Daoy (cell line): Measurements from ENCODE around the gene DDX50. TPM values are rescaled to one million over a fixed set of nuclear protein-coding genes. Genes with fewer than 3 reads are reported as not detected.
A peak's percentile ranks its signal among the peaks of the same experiment; 100 is the strongest.
"Not testable (repeated sequence)": the region's sequence is repeated elsewhere in the genome, so short reads cannot be mapped to it uniquely, and the experiment has no call there.

Experiments used
- DNase-seq: peaks from one replicate; pipeline ENCODE4 v3.0.0-alpha.2; 2015; ENCODE audit warnings: low read depth
- total RNA-seq: library from RNA; depleted of rRNA; stranded (reverse); fragments of >200 nt; shearing (Covaris generic); gene quantifications from 2 replicates; pipeline ENCODE4 v1.2.3, GENCODE V29; 2014

Gene DDX50
- total RNA-seq, 1 experiment from 2014 or later, result 44.9 TPM

- DNase-seq, result no peak
Observed at GRCh38 chr10:68900427-68901104, 549 bp upstream of the DDX50 start.

GRCh38 chr10:68902382-68902781, 1.3 kb downstream of the DDX50 start:
- no peak for DNase-seq

DNA sequence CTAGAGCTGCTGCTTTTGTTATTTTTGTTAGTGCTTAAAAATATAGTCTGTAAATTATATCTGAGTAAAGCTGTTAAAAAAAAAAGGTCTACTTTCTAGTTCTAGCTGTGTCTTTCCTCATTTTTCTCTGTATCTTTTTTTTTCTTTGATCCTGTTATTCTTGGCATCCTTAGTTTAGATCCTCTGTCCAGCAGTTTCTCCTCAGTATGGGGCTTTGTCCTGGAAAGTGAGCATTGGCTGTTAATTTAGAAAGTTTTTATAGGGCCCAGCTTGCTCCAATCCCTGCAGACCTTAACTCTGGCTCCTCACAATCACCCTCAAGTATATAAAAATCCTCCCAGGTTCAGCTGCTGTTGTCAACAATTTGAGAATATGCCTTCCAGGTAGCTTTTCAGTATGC, 23.5 kb downstream of the DDX50 start:
- DNase-seq, result no peak

GRCh38 chr10:68925489-68925888, 24.4 kb downstream of the DDX50 start:
- no peak for DNase-seq

GRCh38 chr10:68929157-68929556, 28.0 kb downstream of the DDX50 start:
- not testable (repeated sequence) for DNase-seq

DNA sequence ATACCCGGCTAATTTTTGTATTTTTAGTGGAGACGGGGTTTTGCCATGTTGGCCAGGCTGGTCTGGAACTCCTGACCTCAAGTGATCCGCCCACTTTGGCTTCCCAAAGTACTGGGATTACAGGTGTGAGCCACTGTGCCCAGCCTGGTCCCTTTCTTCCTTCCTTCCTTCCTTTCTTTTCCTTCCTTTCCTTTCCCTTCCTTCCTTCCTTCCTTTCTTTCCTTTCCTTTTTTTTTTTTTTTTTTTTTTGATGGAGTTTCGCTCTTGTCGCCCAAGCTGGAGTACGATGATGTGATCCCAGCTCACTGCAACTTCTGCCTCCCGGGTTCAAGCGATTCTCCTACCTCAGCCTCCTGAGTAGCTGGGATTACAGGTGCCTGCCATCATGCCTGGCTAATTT, 28.8 kb downstream of the DDX50 start:
- DNase-seq, result not testable (repeated sequence)

DNA sequence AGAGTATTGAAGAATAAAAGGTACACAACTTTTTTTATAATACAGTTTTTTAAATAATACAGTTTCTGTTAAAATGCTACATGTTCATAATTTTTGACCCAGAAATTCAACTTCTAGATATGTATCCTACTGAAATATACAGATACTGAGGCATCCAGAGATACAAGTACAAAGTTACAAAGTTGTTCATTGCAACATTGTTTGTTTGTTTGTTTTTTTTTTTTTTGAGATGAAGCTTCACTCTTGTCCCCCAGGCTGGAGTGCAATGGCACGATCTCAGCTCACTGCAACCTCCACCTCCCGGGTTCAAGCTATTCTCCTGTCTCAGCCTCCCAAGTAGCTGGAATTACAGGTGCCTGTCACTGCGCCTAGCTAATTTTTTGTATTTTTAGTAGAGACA, 31.7 kb downstream of the DDX50 start:
- not testable (repeated sequence) for DNase-seq

DNA sequence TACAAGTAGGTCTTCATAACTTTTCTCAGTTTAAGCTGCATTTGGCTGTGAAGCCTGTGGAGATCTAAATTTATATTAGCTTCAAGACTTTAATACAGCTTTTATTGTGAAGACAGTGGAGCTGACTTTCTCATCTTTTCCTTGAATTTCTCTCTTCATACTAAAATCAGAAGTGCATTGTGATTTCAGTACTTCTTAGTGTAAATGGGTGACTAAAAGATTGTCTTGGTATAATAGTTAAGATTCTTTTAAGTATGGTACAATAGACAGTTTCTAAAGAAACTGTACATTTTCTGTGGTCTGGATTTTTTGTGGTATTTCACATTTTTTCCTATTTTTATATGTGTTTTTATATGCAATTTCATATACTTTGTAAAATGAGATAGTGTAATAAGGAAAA, 33.9 kb downstream of the DDX50 start:
- no peak for DNase-seq

DNA sequence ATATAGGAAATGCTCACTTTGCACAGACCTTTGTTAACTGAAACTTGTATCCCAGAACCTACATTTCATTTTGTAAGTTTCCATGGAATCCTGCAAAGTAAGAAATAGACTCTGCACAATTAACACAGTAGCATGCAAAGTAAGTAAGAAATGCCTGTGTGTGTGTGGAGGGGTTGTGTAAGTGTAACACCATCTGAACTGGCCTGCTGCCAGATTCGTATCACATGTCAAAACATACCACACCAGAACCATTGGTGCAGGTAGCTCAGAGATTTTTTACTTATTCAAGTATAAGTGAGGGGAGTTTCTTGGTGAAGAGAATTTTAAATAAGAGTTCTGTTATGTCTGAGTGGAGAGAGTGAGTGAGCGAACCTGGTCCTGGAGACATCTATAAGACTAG, 37.0 kb downstream of the DDX50 start:
- DNase-seq, result no peak

DNA sequence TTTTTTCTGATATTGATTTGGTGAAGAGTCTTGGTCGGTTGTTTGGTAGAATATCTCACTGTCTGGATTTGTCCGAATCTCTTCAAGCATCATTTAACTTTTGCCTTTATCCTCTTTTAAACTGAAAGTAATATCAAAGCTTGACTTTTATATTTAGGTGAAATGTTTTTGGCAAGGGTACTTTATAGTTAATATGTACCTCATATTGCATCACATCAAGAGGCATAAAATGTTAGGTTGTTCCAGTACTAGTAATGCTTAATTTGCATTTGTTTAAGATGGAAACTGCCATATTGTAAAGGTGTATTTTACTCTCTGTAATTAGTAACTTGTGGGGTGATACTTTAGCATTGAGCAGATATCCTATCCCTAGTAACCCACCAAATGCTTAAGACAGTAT, 37.8 kb downstream of the DDX50 start:
- no peak for DNase-seq

DNA sequence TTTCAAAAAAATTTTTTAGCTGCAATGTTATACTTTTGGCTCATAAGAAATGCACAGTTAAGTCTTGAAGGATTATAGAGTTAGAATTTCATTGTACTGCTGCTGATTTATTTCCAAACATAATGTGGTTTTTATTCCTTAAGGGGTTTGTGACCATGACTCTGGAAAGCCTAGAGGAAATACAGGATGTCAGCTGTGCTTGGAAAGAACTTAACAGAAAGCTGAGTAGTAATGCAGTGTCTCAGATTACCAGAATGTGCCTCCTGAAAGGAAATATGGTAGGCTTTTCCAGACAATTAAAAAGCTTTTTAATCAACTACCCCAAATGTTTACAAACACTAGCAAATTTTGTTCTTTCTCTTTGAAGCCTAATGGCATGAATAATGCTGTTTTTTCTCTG, 39.8 kb downstream of the DDX50 start:
- DNase-seq, result not testable (repeated sequence)

GRCh38 chr10:68950598-68950997, 49.5 kb downstream of the DDX50 start:
- DNase-seq, result no peak

- no peak for DNase-seq
Observed at GRCh38 chr10:68954904-68955303, 53.8 kb downstream of the DDX50 start.

DNA sequence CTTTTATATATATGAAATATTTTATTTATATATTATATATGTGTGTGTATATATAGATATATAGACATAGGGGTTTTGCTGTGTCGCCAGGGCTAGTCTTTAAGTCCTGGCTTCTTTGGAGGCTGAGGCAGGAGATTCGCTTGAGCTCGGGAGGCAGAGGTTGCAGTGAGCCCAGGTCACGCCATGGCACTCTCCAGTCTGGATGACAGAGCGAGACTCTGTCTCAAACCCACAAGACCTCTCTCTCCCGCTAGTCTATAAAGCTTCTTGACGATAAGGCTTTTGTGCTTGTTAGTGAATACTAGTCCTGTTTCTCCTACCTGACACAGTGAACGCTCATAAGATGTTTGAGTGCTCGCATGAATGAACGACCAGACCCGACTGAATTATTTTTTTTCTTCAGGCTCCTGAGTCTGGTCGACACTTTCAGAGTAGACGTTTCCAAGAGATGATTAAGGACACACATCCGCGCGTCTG, 54.3 kb downstream of the DDX50 start:
- peak; percentile 33 for DNase-seq

GRCh38 chr10:68955832-68956532, 54.9 kb downstream of the DDX50 start, which contains the start of gene DDX21:
DDX21 (plus strand) TSS chr10:68956170; CDS start chr10:68956226, 56 bp downstream.
- DNase-seq, result peak; percentile 91

- DNase-seq, result no peak
Observed at GRCh38 chr10:68957284-68957615, 56.1 kb downstream of the DDX50 start.

GRCh38 chr10:68957654-68958053, 56.5 kb downstream of the DDX50 start:
- no peak for DNase-seq

DNA sequence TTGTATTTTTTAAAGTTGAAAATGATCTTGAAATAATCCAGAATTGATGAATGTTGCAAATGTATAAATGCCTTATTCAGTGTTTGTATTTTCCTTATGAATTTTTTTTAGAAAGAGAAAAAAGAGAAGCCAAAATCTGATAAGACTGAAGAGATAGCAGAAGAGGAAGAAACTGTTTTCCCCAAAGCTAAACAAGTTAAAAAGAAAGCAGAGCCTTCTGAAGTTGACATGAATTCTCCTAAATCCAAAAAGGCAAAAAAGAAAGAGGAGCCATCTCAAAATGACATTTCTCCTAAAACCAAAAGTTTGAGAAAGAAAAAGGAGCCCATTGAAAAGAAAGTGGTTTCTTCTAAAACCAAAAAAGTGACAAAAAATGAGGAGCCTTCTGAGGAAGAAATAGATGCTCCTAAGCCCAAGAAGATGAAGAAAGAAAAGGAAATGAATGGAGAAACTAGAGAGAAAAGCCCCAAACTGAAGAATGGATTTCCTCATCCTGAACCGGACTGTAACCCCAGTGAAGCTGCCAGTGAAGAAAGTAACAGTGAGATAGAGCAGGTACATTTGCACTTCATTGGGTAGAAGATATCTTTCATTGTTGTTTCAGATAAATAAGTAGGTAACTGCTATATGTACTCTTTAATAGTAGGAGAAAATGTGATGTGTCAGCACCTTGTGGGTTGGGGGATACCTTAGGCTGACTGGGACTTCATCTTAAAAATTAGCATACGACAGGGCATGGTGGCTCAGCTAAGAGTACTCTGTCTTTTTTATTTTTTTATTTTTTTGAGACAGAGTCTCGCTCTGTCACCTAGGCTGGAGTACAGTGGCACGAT, 58.8 kb downstream of the DDX50 start:
- no peak for DNase-seq

DNA sequence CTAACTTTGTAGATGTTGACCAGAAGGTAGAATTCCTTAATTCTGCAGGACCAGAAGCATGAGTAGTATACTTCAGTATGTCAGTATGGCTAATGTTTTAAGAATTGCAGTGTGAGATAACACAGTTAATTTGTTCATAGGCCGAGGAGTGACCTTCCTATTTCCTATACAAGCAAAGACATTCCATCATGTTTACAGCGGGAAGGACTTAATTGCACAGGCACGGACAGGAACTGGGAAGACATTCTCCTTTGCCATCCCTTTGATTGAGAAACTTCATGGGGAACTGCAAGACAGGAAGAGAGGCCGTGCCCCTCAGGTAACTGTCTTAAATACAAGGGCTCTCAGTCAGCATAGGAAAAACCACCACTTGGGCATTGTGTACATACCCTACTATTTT, 62.0 kb downstream of the DDX50 start:
- DNase-seq, result no peak

- no peak for DNase-seq
Observed at GRCh38 chr10:68973975-68974374, 72.9 kb downstream of the DDX50 start.

GRCh38 chr10:68975936-68976473, 74.9 kb downstream of the DDX50 start:
- not testable (repeated sequence) for DNase-seq

DNA sequence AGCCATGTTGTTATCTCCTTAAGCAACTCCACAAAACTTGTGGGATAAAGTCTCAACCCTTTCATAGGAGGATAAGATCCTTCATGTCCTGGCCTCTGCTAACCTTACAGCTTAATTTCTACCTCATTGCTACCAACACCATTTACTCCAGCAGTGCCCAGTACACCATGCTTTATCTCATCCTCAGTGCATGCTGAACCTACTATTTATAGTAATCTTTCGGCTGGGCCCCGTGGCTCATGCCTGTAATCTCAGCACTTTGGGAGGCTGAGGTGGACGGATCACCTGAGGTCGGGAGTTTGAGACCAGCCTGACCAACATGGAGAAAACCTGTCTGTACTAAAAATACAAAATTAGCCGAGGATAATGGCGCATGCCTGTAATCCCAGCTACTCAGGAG, 78.6 kb downstream of the DDX50 start:
- not testable (repeated sequence) for DNase-seq
